ENCODE measurements around the gene JUND.
A peak's percentile ranks its signal among the peaks of the same experiment; 100 is the strongest.

The JUND gene

DNA sequence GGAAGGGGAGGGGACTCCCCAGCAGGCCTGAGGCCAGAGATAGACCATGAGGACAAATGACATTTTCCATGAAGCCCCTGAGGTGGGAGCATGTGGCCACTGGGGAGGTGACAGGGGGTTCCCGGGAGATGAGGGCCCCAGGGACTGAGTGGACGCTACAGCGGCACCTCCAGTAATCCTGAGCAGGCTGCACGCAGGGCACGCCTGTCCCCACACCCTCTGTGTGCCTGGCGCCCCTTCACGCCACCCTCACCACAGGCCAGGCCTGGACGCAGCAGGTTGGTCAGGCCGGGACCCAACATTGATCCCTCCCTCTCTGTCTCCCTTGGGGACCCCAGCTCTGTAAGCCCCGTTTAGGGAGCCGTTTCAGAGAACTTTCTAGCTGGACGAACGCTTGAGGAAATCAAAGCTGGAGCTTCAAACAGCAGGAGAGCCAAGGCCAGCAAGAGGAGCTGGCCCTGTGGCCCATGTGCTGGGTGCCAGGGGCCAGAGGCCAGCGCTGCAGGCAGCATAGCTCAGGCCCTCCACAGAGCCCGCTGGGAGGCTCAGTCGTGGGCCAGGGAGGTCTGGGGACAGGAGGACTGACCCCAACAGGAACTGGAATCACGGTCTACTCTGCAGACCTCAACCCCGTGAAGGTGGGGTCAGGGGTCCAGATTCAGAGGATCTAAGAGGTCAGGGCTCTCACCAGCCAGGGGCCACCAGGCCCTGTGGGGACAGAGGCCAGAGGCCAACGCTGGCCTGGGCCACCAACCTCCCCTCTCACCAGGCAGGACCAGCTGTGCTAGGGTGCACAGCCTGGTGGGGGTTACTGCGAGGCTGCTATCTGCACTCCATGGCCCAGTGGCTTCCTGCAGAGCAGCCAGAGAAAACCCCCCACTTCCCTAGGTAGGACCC is 26.9 kb upstream of the JUND start:
- no peak for DNase-seq

DNA sequence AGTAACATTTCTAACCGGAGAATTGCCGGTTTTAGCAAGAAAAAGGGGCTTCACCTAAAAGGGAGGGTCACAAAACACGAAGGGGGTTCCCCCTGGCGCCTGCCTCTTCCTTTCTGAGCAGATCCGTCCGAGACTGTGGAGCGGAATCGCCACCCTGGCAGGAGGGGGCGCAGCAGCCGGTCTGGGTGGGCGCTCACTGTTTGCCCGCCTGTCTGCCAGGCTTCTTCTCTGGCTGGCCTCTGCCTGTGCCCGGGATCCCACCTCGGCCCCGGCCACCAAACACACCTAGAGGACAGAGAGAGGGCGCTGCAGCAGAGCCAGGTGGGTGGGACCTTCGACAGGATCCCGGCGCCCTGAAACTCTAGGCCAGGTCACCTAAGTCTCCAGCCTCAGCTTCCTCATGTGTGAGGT is 25.9 kb upstream of the JUND start:
- no peak for DNase-seq

DNA sequence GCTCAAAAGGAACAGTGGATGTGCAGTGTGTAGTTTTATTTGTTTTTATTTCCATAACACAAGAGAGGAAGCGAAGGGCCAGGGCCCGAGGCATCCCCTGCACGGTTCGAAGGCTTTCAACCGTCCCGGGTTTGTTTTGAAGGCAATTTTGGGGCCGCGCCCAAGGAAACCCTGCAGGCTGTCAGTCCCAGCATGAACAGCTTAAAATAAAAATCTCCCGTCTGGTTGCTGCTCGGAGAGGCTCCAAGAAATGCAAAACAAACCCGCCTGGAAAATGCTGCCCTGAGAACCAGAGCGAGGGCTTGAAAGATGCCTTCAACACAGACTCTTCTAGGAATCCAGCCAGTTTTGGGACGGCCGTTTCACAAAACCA is 25.5 kb upstream of the JUND start:
- no peak for DNase-seq

DNA sequence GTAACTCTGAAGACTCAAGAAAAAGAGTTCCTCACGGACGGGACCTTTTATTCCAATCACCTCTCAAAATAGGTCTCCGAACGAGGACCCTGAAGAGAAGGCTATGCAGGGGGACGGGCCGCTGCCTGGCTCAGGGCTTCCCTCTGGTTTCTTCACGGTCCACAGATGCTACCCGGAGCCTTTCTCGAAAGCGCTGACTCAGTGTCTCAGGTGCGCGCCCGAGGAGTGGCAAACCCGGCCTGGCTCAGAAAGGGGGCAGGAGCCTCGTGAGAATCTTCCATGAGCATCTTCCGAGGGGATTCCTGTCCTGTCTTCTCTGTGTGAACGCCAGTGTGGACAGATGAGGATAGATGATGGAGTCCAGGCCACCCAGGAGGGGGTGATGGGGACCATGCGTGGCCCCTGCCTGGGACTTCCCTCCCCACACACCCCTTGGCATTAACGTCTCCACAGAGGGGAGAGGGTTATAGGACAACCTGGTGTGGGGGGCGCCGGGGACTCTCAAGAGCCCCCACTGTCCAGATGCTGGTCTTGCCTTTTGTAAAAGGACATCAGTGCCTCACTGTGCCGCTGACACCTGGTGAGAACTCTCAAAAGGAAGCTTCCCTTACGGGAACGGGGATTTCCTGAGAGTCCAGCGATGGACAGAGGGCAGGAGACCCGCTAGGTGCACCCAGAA is 24.9 kb upstream of the JUND start:
- DNase-seq, result no peak

DNA sequence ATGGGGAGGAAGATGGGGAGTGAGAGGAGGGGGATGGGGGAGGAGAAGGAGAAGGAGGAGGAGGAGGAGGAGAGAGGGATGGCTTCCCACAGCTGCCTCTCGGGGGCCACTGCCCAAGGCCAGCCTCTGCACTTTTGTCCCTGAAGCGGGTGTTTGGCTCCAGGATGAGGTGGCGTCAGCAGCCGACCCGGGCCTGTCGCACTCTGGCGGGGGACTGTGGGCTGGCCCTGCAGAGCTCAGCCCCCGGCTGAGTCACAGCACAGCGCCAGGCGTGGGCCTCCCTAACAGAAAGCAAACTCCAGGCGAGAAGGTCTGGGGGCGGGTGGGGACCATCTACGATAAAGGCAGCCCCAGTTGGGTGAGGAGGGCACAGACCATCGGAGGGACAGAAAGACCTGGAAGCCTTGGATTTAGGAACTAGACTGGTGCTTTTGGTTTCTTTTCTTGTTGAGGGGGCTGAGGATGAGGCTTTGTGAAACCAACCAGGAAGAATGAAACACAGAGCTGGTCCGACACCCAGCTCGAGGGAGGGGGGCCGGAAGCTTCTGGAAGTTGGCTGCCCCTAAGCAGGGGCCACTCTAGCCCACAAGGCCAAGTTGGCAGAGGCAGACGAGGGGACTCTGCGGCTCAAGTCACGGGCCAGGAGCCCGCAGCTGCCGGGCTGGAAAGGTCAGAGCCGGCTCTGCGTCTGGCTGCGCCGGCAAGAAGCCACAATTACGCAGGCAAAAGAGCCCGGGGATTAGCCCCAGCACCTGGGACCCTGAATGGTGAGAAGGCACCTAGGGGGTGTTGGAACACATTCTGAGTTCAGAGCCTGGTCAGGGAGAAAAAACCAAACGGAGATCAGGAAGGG is 23.3 kb upstream of the JUND start:
- DNase-seq, result peak; percentile 89

DNA sequence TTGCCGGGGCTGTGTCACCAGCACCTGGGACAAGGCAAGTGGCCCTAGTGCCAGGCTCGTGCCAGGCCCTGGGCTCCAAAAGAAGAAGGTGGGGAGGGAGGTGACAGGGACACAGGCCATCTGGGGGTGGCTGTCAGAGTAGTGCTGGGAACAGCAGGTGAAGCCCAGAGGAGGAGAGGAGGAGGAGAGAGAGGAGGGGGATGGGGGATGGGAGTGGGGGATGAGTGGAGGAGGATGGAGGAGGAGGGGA is 22.7 kb upstream of the JUND start:
- no peak for DNase-seq

DNA sequence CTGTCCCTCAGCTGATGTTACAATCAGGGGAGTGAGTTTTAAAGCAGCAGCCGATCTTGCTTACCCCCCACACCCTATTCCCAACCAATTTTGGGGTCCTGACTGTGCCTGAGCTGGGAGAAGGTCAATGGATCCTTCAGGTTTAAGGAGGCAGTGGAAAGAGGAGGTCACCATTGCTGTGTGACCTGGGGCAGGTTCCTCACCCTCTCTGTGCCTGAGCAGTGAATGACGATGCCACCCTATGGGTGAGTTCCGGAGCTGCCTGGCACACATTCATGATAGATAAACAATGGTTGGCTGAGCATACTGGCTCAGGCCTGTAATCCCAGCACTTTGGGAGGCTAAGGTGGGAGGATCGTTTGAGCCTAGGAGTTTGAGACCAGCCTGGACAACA is 20.3 kb upstream of the JUND start:
- DNase-seq, result no peak

DNA sequence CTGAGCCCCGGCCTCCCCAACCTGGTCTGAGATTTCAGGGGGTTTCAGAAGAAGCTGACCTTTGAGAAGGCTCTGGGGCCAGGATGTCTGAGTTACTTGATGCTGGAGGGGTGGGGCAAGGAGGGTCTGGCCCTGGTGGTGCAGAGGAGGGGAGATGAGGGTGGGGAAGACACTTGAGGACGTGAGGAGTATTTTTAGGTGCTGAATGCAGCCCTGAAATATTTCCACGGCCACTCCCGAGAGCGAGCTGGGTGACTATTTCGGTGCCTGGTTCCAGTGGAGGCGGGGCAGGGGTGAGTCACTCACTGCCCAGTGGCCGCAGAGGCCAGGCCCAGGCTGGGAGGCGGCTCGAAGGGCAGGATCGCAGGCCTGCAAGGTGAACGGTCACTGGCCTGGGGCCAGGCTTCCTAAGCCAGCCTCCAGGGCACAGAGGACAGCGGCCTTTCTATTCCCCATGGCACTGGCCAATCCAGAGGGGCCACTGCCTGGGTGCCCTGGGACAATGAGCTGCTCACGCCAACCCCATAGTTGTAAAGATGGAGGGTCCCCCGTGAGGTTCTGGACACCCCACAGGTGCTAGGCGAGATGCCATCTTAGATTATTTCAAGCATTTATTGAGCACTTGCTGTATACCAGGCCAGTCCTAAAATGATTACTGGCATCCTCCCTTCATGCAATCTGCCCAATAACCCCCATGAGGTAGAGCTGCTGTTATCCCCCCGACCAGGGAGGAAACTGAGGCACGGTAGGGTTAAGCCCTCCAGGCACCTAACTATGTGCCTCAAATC is 19.7 kb upstream of the JUND start:
- DNase-seq, result no peak

DNA sequence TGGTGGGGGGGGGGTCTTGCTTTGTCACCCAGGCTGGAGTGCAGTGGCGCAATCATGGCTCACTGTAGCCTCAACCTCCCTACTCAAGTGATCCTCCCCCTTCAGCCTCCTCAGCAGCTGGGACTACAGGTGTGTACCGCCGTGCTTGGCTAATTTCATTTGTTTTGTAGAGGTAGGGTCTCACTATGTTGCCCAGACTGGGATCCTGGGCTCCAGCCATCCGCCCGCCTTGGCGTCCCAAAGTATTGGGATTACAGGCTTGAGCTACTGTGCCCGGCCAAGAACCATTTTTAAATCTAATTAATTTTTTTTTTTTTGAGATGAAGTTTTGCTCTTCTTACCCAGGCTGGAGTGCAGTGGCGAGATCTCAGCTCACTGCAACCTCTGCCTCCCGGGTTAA is 18.2 kb upstream of the JUND start:
- DNase-seq, result no peak

DNA sequence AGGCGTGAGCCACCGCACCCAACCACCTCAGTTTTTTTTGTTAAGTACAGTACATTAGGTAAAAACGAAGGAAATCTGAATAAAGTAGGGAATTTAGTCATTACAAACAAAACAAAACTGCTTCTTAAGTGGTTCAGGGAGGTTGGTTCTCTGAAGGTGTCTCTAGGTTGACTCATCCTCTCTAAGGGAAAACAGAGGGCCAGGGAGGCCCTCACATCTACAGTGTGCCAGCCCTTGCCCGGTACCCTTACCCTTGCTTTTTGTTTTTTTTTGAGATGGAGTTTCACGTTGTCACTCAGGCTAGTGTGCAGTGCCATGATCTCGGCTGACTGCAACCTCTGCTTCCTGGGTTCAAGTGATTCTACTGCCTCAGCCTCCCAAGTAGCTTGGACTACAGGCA is 17.2 kb upstream of the JUND start:
- DNase-seq, result no peak

DNA sequence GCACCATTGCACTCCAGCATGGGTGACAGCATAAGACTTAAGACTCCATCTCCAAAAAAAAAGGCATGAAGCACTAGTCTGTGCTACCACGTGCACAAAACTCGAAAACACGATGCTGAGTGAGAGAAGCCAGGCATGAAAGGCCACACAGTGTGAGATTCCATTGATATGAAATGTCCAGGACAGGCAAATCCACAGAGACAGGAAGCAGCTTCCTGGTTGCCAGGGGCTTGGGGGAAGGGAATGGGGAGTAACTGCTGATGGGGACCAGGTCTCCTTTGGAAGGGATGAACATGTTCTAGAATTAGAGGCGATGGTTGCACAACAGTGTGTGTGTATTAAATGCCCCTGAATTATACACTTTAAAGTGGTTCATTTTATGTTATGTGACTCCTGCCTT is 15.9 kb upstream of the JUND start:
- DNase-seq, result no peak

DNA sequence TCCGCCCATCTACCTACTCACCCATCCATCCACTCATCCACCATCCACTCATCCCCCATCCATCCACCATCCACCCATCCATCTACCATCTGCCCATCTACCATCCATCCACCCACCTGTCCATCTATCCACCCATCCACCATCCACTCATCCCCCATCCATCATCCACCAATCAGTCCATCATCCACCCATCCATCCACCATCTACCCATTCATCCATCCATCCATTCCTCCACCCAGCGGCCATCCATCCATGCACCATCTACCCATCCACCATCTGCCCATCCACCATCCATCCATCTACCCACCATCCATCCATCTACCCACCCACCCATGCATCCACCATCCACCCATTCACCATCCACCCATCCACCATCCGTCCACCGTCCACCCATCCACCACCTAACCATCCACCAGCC is 13.6 kb upstream of the JUND start:
- no peak for DNase-seq

DNA sequence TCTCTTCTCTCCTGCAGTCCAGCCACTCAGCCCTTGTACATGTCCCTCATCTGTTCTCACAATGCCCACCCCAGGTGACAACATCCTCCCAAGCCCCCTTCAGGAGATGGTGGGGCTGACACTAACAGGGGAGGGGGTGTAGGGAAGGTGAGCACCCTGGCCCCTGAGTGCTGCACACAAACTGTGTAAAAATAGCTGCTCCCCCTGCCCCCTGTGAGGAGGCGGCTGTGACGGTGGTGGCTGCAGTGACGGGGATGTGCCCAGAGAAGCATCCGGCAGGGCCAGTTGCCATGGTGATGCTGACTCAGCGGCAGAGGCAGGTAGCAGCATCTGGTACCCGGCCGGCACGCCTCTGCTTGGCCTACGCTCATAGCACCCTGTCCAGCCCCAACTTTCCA is 13.0 kb upstream of the JUND start:
- peak; percentile 92 for DNase-seq

DNA sequence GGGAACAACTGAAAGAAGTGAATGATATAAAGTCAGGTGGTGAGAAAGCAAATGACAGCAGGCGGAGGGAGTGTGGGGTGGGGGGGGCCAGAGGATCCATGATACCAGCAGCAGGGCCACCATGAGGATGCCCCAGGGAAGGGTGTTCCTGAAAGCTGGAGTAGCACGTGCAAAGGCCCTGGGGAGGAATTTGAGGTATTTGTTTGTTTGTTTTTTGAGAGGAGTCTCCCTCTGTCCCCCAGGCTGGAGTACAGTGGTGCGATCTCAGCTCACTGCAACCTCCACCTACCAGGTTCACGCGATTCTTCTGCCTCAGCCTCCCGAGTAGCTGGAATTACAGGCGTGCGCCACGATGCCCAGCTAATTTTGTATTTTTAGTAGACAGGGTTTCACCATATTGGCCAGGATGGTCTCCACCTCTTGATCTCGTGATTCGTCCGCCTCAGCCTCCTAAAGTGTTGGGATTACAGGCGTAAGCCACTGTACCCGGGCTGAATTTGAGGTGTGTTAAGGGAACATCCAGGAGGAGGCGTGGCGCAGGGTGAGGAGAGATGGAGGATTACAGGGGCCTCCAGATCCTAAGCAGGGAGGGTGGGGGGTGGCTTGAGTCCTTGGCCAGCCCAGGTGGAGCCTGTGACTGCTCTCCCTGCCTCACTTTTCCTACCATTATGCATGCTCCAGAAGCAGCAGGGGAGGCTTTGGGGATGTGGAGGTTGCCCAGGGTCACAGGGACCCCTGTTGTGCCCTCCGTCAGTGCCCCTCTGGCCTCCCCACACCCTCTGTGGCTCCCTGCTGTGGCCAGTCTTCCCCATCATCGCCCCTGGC is 12.4 kb upstream of the JUND start:
- no peak for DNase-seq

DNA sequence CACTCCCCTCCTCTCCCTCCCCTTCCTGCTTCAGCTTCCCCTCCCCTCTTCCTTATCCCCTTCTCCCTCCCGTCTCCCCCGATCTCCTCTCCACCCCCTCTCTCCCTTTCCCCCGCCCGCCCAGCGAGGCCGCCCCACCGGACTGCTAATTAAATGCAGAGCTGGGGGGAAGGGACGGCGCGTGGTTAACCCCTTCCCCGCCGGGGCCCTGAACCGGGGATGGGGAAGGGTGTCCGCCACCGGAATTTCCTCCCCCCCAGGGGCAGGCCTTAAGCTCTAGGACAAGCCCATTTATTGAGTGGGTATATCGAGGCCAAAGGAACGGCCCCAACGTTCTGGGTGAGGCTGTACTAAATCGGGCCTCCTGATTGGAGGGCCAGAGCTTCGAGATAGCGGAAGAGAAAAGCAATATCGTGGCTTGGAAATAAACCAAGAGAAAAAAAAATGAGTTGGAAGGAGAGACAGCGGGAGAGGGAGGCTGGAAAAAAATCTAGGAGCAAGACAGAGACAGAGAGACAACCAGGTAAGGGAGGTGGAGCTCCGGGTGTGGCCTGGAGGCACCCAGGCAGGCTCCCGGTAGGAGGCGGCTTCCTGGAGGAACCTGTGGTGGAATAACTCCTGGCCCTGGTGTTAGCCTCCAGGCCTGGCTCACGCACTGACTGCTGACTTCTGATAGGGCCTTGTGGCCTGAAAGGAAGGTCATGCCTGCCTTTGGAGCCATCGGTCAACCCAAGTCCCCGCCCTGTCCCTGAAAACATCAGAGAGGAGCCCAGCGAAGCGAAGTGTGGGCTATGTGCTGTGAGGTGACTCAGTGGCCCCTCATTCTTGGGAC is 11.6 kb upstream of the JUND start:
- peak; percentile 87 for DNase-seq

DNA sequence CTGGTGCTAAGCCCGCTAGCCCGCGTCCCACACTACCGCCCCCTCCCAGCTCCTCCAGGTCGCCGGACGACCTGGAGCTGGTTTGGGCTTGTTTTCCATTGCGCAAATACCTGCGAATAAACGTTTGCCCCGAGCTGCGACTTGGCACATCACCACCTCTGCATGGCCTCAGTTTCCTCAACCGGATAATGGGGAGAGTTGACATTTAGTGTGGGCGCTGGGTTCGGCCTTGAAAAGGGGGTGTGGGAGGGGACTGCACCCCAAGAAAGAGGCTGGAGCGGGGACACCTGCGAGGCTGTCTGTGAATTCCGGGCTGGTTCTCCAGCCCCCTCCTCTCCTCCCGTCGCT is 11.0 kb upstream of the JUND start:
- peak; percentile 54 for DNase-seq

DNA sequence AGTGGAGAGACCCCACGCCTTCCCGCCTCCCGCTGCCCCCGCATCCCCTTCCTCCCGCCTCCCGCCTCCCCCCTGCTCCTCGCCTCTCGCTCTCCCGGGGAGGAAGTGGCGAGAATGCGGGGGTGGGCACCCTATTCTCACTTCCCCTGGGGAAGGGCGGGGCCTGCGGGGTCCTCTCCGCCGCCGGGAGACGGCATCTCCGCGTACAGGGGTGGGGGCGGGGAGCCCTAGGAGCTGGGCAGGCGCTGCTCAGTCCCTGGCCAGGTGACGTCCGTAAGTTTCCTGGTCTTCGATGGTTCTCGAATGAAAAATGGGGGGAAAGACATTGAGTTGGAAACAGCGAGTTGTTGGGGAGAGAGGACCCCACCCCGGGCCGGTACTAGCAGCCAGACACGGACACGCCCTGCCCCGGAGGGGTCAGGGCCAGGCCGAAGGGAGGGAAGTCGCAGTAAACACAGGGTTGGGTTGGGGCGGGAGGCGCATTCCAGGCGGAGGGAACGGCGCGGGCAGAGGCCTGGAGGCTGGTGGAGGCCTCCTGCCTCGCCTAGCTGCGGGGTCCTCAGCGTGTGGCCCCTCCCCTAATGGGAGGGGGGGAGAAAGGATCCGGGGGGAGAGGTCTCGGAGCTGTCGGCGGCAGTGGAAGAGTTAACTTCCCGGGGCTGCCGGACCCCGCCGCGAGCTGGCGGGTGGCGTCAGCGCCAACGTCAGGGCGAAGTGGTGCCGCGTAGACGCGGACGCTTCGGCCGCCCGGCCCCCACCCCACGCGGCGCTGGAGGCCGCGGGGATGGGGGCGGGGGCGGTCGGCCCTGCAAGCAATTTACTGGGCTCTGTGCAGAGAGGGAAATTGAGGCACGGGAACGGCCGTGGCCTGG is 10.4 kb upstream of the JUND start:
- peak; percentile 91 for DNase-seq

DNA sequence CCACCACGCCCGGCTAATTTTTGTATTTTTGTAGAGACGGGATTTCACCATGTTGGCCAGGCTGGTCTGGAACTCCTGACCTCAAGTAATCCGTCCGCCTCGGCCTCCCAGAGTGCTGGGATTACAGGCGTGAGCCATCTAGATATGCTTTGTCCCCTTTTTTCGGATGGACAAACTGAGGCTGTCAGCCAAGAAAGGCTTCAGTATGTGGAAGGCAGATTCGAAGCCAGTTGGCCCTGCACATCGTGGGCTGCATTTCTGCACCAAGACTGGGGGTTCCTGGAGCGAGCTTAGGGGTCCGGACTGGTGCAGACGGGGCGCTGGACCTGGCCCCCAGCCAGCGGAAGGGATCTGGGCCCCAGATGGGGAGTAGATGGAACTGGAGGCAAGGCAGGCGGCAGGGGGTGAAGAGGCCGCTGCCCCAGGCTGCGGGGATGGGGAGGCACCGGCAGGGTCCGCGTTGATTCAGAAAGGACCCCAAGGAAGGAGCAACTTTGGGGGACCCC is 9.7 kb upstream of the JUND start:
- no peak for DNase-seq

DNA sequence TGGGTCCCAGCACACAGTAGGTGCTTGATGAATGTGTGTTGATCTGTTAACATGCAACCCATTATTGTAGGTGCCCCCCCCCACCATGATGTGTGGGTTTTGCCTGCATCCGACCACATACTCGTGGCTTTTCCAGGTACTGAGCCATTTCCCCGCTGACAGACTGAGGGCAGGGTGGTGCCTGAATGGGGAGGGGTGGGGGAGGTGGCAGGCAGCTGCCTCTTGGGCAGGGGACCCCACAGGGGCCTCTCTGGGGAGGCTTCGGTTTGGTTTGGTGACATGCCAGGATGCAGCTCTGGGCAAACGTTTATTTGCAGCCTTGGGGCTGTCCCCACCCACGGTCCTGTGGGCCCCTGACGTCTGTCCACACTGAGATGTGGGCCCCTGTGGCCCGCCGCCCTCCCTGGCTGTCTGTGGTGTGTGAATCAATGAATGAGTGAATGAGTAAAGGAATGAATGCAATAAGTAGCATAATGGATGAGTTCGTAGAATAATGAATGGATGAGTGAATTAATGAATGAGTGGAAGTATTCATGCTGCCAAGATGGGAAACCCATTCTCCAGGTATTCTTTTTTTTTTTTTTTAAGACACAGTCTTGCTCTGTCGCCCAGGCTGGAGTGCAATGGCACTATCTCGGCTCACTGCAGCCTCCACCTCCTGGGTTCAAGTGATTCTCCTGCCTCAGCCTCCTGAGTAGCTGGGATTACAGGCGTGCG is 9.0 kb upstream of the JUND start:
- DNase-seq, result peak; percentile 95
